GM12892 (cell line): ENCODE results near the gene CEP57L1.

Experiments used
- POLR2A ChIP-seq: IDR thresholded peaks from 2 replicates; pipeline ENCODE4 v1.6.1; 2011; ENCODE audit warnings: low read depth, low read length, control low read depth
- POLR2AphosphoS5 ChIP-seq: IDR thresholded peaks from 2 replicates; pipeline ENCODE4 v1.6.1; 2011; ENCODE audit warnings: low read depth, low read length, control low read depth
- TAF1 ChIP-seq: IDR thresholded peaks from 2 replicates; pipeline ENCODE4 v1.6.1; 2011; ENCODE audit warnings: low read depth, mild to moderate bottlenecking, control low read depth, low read length, borderline replicate concordance

GRCh38 chr6:109153752-109154151, 58.4 kb downstream of the CEP57L1 start:
- TF ChIP-seq POLR2AphosphoS5 = no peak
- no peak for TF ChIP-seq POLR2A
- TF ChIP-seq TAF1 = no peak
